Activated naive CD4-positive, alpha-beta T cell treated with Interleukin-2 at 50 U/mL for 16 hours (primary cell): Measurements from ENCODE around the gene GNL1.
"Not testable (repeated sequence)": the region's sequence is repeated elsewhere in the genome, so short reads cannot be mapped to it uniquely, and the experiment has no call there.

Experiments
- DNase-seq: peaks from one replicate; pipeline ENCODE4 v3.0.0-alpha.2; 2020

Gene GNL1

GRCh38 chr6:30526444-30526843 lies 29.8 kb downstream of the GNL1 start:
- DNase-seq: not testable (repeated sequence)

GRCh38 chr6:30521952-30522351 lies 34.3 kb downstream of the GNL1 start:
- not testable (repeated sequence) for DNase-seq

GRCh38 chr6:30521082-30521481 lies 35.2 kb downstream of the GNL1 start:
- not testable (repeated sequence) for DNase-seq

- DNase-seq: no peak
Observed at GRCh38 chr6:30520522-30520921, 35.8 kb downstream of the GNL1 start.

GRCh38 chr6:30518505-30519145 lies 37.7 kb downstream of the GNL1 start:
- DNase-seq: not testable (repeated sequence)

GRCh38 chr6:30517767-30518504 lies 38.4 kb downstream of the GNL1 start:
- DNase-seq: not testable (repeated sequence)

GRCh38 chr6:30516754-30517076 lies 39.6 kb downstream of the GNL1 start:
- DNase-seq: not testable (repeated sequence)

GRCh38 chr6:30515944-30516753 lies 40.1 kb downstream of the GNL1 start:
- peak; percentile 93 for DNase-seq

- DNase-seq: no peak
Observed at GRCh38 chr6:30515106-30515505, 41.2 kb downstream of the GNL1 start.

- DNase-seq: no peak
Observed at GRCh38 chr6:30513451-30513850, 42.8 kb downstream of the GNL1 start.

- no peak for DNase-seq
Observed at GRCh38 chr6:30511169-30511546, 45.1 kb downstream of the GNL1 start.

GRCh38 chr6:30510419-30511168 lies 45.7 kb downstream of the GNL1 start:
- no peak for DNase-seq

GRCh38 chr6:30508890-30509736 lies 47.2 kb downstream of the GNL1 start:
- no peak for DNase-seq

- DNase-seq: no peak
Observed at GRCh38 chr6:30507849-30508827, 48.2 kb downstream of the GNL1 start.

- DNase-seq: no peak
Observed at GRCh38 chr6:30500421-30501355, 55.6 kb downstream of the GNL1 start.

GRCh38 chr6:30498705-30499104 lies 57.6 kb downstream of the GNL1 start:
- DNase-seq: not testable (repeated sequence)

- DNase-seq: no peak
Observed at GRCh38 chr6:30497714-30498113, 58.6 kb downstream of the GNL1 start.

GRCh38 chr6:30497261-30497599 lies 59.1 kb downstream of the GNL1 start:
- not testable (repeated sequence) for DNase-seq

GRCh38 chr6:30495993-30496392 lies 60.3 kb downstream of the GNL1 start:
- DNase-seq: no peak

GRCh38 chr6:30495060-30495459 lies 61.2 kb downstream of the GNL1 start:
- not testable (repeated sequence) for DNase-seq
